ENCODE data around the gene HOXD12. TPM values are rescaled to one million over a fixed set of nuclear protein-coding genes. Genes with fewer than 3 reads are reported as not detected.

The HOXD12 gene
- total RNA-seq, 2 experiments from 2014 or later = not detected

- Mint-ChIP-seq H3K27me3 (peaks cover 94% of the 10 kb centered on the region), H3K36me3 (peaks cover 3% of the 10 kb centered on the region), H3K4me3 (no peak overlapping the region), H3K4me1 (peaks cover 11% of the 10 kb centered on the region), H3K9me3 (ENCODE audit: low read depth) (no peaks in the 10 kb centered on the region), H3K27ac (no peak overlapping the region)
- no peak for DNase-seq
- ATAC-seq = no peak
- CTCF ChIA-PET = interaction anchor here (0.7 to 1.4 kb wide), 4 partner anchors 18 to 536 kb away, joined by 3 read pairs; no protein-coding TSS in a partner anchor
Measured at GRCh38 chr2:176101842-176102241, 2.2 kb downstream of the HOXD12 start.

GRCh38 chr2:176102309-176102866, 2.8 kb downstream of the HOXD12 start:
- no peaks in the 10 kb centered on the region for H3K9me3 Mint-ChIP-seq (ENCODE audit: low read depth)
- DNase-seq (no peak), ATAC-seq (no peak)
- H3K4me3 Mint-ChIP-seq = no peak overlapping the region
- H3K4me1 Mint-ChIP-seq = peaks cover 11% of the 10 kb centered on the region
- peaks cover 3% of the 10 kb centered on the region for H3K36me3 Mint-ChIP-seq
- H3K27ac Mint-ChIP-seq = no peak overlapping the region
- CTCF ChIA-PET = interaction anchor here (0.7 to 1.4 kb wide), 4 partner anchors 18 to 536 kb away, joined by 3 read pairs; no protein-coding TSS in a partner anchor
- H3K27me3 Mint-ChIP-seq = peaks cover 93% of the 10 kb centered on the region

GRCh38 chr2:176103194-176103593, 3.6 kb downstream of the HOXD12 start:
- DNase-seq = no peak
- Mint-ChIP-seq H3K27ac (no peak overlapping the region), H3K9me3 (ENCODE audit: low read depth) (no peaks in the 10 kb centered on the region), H3K27me3 (peaks cover 85% of the 10 kb centered on the region), H3K36me3 (peaks cover 3% of the 10 kb centered on the region), H3K4me3 (no peak overlapping the region), H3K4me1 (peaks cover 6% of the 10 kb centered on the region)
- CTCF ChIA-PET = interaction anchor here (0.9 to 1.4 kb wide), 4 partner anchors 17 to 37 kb away, joined by 3 read pairs; no protein-coding TSS in a partner anchor
- ATAC-seq = no peak

- Mint-ChIP-seq H3K27ac (no peak overlapping the region), H3K4me1 (peaks cover 6% of the 10 kb centered on the region), H3K36me3 (peaks cover 4% of the 10 kb centered on the region), H3K27me3 (peaks cover 82% of the 10 kb centered on the region), H3K9me3 (ENCODE audit: low read depth) (no peaks in the 10 kb centered on the region), H3K4me3 (no peak overlapping the region)
- no peak for DNase-seq
- CTCF ChIA-PET = interaction anchor here (0.9 to 1.0 kb wide), 3 partner anchors 11 to 36 kb away, joined by 3 read pairs; partner anchors contain the start of gene HOXD13
- no peak for ATAC-seq
Measured at GRCh38 chr2:176103742-176104315, 4.2 kb downstream of the HOXD12 start.

GRCh38 chr2:176104316-176105077, 4.9 kb downstream of the HOXD12 start:
- H3K9me3 Mint-ChIP-seq (ENCODE audit: low read depth) = no peaks in the 10 kb centered on the region
- no peak overlapping the region for H3K4me3 Mint-ChIP-seq
- DNase-seq (no peak), ATAC-seq (no peak)
- H3K36me3 Mint-ChIP-seq = peaks cover 5% of the 10 kb centered on the region
- H3K4me1 Mint-ChIP-seq = peaks cover 8% of the 10 kb centered on the region
- peaks cover 82% of the 10 kb centered on the region for H3K27me3 Mint-ChIP-seq
- H3K27ac Mint-ChIP-seq = no peak overlapping the region
- CTCF ChIA-PET = interaction anchor here (0.8 to 1.1 kb wide), 5 partner anchors 12 to 36 kb away, joined by 3 read pairs; partner anchors contain the start of gene HOXD13

GRCh38 chr2:176105078-176105729, 5.6 kb downstream of the HOXD12 start:
- peaks cover 85% of the 10 kb centered on the region for H3K27me3 Mint-ChIP-seq
- DNase-seq = no peak
- H3K4me3 Mint-ChIP-seq = no peak overlapping the region
- H3K36me3 Mint-ChIP-seq = peaks cover 5% of the 10 kb centered on the region
- no peak overlapping the region for H3K27ac Mint-ChIP-seq
- CTCF ChIA-PET = interaction anchor here (0.8 to 1.1 kb wide), 2 partner anchors 17 to 21 kb away, joined by 3 read pairs; no protein-coding TSS in a partner anchor
- ATAC-seq = no peak
- no peaks in the 10 kb centered on the region for H3K9me3 Mint-ChIP-seq (ENCODE audit: low read depth)
- peaks cover 8% of the 10 kb centered on the region for H3K4me1 Mint-ChIP-seq

GRCh38 chr2:176105730-176106580, 6.4 kb downstream of the HOXD12 start:
- Mint-ChIP-seq H3K4me1 (peaks cover 8% of the 10 kb centered on the region), H3K36me3 (peaks cover 5% of the 10 kb centered on the region), H3K27ac (peak overlapping the region; percentile 75), H3K27me3 (peaks cover 85% of the 10 kb centered on the region), H3K9me3 (ENCODE audit: low read depth) (no peaks in the 10 kb centered on the region), H3K4me3 (peak overlapping the region; percentile 23)
- ATAC-seq (no peak), DNase-seq (no peak)
- CTCF ChIA-PET = no interaction called here

- Mint-ChIP-seq H3K27ac (peak within 1 kb of the TSS; percentile 75), H3K36me3 (peaks cover 5% of the 10 kb centered on the region), H3K4me1 (peaks cover 10% of the 10 kb centered on the region), H3K4me3 (peak within 1 kb of the TSS; percentile 23), H3K27me3 (peaks cover 85% of the 10 kb centered on the region), H3K9me3 (ENCODE audit: low read depth) (no peaks in the 10 kb centered on the region)
- CTCF ChIA-PET = no interaction called here
- ATAC-seq = no peak
- no peak for DNase-seq
Measured at GRCh38 chr2:176106581-176107539, 7.3 kb downstream of the HOXD12 start, which contains the start of gene HOXD11. HOXD11 (plus strand) TSS chr2:176107280; CDS start chr2:176107356, 76 bp downstream.

GRCh38 chr2:176107731-176108181, 8.2 kb downstream of the HOXD12 start:
- H3K9me3 Mint-ChIP-seq (ENCODE audit: low read depth) = no peaks in the 10 kb centered on the region
- peaks cover 5% of the 10 kb centered on the region for H3K36me3 Mint-ChIP-seq
- DNase-seq = no peak
- H3K27ac Mint-ChIP-seq = no peak overlapping the region
- CTCF ChIA-PET = no interaction called here
- H3K4me3 Mint-ChIP-seq = no peak overlapping the region
- H3K4me1 Mint-ChIP-seq = peaks cover 10% of the 10 kb centered on the region
- peaks cover 85% of the 10 kb centered on the region for H3K27me3 Mint-ChIP-seq
- no peak for ATAC-seq

- no peak for DNase-seq
- peaks cover 85% of the 10 kb centered on the region for H3K27me3 Mint-ChIP-seq
- no peak for ATAC-seq
- CTCF ChIA-PET = interaction anchor here (0.8 to 1.6 kb wide), 4 partner anchors 22 to 60 kb away, joined by 3 to 4 read pairs (median 4); no protein-coding TSS in a partner anchor
- peak overlapping the region; percentile 10 for H3K4me3 Mint-ChIP-seq
- H3K27ac Mint-ChIP-seq = peak overlapping the region; percentile 41
- peaks cover 5% of the 10 kb centered on the region for H3K36me3 Mint-ChIP-seq
- no peaks in the 10 kb centered on the region for H3K9me3 Mint-ChIP-seq (ENCODE audit: low read depth)
- H3K4me1 Mint-ChIP-seq = peaks cover 10% of the 10 kb centered on the region
Measured at GRCh38 chr2:176109192-176109901, 9.8 kb downstream of the HOXD12 start.

GRCh38 chr2:176109946-176110345, 10.4 kb downstream of the HOXD12 start:
- CTCF ChIA-PET = interaction anchor here (0.8 to 2.2 kb wide), 10 partner anchors 12 to 805 kb away, joined by 3 to 8 read pairs (median 3); no protein-coding TSS in a partner anchor
- no peak overlapping the region for H3K4me3 Mint-ChIP-seq
- no peak for ATAC-seq
- H3K27ac Mint-ChIP-seq = peak overlapping the region; percentile 22
- no peaks in the 10 kb centered on the region for H3K9me3 Mint-ChIP-seq (ENCODE audit: low read depth)
- DNase-seq = no peak
- peaks cover 5% of the 10 kb centered on the region for H3K36me3 Mint-ChIP-seq
- H3K27me3 Mint-ChIP-seq = peaks cover 85% of the 10 kb centered on the region
- peaks cover 10% of the 10 kb centered on the region for H3K4me1 Mint-ChIP-seq
